Right lobe of liver (tissue), 6 donors: Measurements from ENCODE around the gene CD300LB. TPM values are rescaled to one million over a fixed set of nuclear protein-coding genes. Genes with fewer than 3 reads are reported as not detected.
"Not testable (repeated sequence)": the region's sequence is repeated elsewhere in the genome, so short reads cannot be mapped to it uniquely, and the experiment has no call there.

Source experiments
- ATAC-seq, 4 donors: fragments of 200-7000 bp; cut with Tn5 transposase; one replicate each; pipeline ENCODE4 v1.9.1; 2020; ENCODE audit warnings: mild to moderate bottlenecking in 4 of 4, moderate library complexity in 4 of 4
- DNase-seq, 3 donors: peaks; one replicate each; pipeline ENCODE4 v3.0.0-alpha.2; 2020
- H3K27ac ChIP-seq, 3 donors: fragments of 200-600 bp; one replicate each; pipeline ENCODE4 v1.8.0; 2022
- H3K27me3 ChIP-seq, 2 donors: fragments of 200-600 bp; one replicate each; pipeline ENCODE4 v1.8.0; 2022
- H3K36me3 ChIP-seq, 4 donors: fragments of 200-600 bp; sonication (generic) in 1 of 4; one replicate each; pipeline versions ENCODE4 v1.5.1 to v1.8.0; 2017 to 2022; ENCODE audit warnings: control low read depth in 1 of 4
- H3K4me1 ChIP-seq, 4 donors: fragments of 200-600 bp; sonication (generic) in 1 of 4; one replicate each; pipeline versions ENCODE4 v1.5.1 to v1.8.0; 2017 to 2022; ENCODE audit warnings: control low read depth in 1 of 4
- H3K4me3 ChIP-seq, 3 donors: fragments of 200-600 bp; one replicate each; pipeline ENCODE4 v1.8.0; 2022
- H3K9me3 ChIP-seq, 4 donors: fragments of 200-600 bp; sonication (generic) in 1 of 4; one replicate each; pipeline versions ENCODE4 v1.5.1 to v1.8.0; 2017 to 2022; ENCODE audit warnings: control low read depth in 1 of 4
- POLR2A ChIP-seq: fragments of 450-650 bp; IDR thresholded peaks from one replicate; pipeline ENCODE4 v1.6.1; 2017; ENCODE audit warnings: antibody characterized with exemption, mild to moderate bottlenecking
- whole genome bisulfite sequencing: methylation state at CpG from one replicate; pipeline ENCODE4 v1.1.6; 2018; ENCODE audit warnings: low coverage, low lambda C conversion rate; ENCODE audit not compliant: insufficient coverage; ENCODE audit errors: missing lambda C conversion rate; 5-methylcytosine and 5-hydroxymethylcytosine counted together
- intact Hi-C, 2 donors: fragments of 100-400 bp; cut with DNase I; formaldehyde crosslinking; loops; one replicate each; pipeline versions ENCODE4 v1.11.2 to v1.14.1; 2022
- long read RNA-seq: library from polyadenylated mRNA; unstranded; transcript quantifications from one replicate; pipeline ENCODE4 v2.0.0, GENCODE V29; 2019
- total RNA-seq, 6 experiments: library from RNA; depleted of rRNA in 2 of 6; stranded (reverse); fragments of >200 nt in 2 of 6; fragmentation: NEBNext Ultra II Directional in 3 of 6; extraction: Animal tissue kit (Norgen Biotek cat#: 25700) in 3 of 6; gene quantifications; one replicate each; pipeline versions ENCODE4 v1.1.0 to v1.2.4, GENCODE V29; 2016 to 2023
- TF ChIP-seq, protein P1 (sequence below), 4 donors: fragments of 200-600 bp in 3 of 4; fragments of 450-650 bp in 1 of 4; IDR thresholded peaks; one replicate each; pipeline versions ENCODE4 v1.5.1 to v1.8.0; 2016 to 2022; ENCODE audit warnings: antibody characterized with exemption in 4 of 4, mild to moderate bottlenecking in 2 of 4
- donor health status: DM: no; HTN: yes; CAD: no.
- donor health status: DM: no; HTN: no; CAD: no.
- donor health status: DM: no; HTN: no; CAD: no.
- donor health status: DM: no; HTN: yes; CAD: no.
- donor health status: DM: no; HTN: yes; CAD: no.

The CD300LB gene
- under 1 TPM; 0.07 to 0.33 (median 0.21) TPM for total RNA-seq
- long read RNA-seq = 0 reads

GRCh38 chr17:74531231-74531761 is at the start of gene CD300LB:
CD300LB (minus strand) TSS chr17:74531475; CDS start chr17:74531350, 125 bp downstream.
- no peaks in the 10 kb centered on the region for H3K36me3 ChIP-seq
- no peak within 1 kb of the TSS for H3K27ac ChIP-seq
- TF ChIP-seq, protein P1, sequence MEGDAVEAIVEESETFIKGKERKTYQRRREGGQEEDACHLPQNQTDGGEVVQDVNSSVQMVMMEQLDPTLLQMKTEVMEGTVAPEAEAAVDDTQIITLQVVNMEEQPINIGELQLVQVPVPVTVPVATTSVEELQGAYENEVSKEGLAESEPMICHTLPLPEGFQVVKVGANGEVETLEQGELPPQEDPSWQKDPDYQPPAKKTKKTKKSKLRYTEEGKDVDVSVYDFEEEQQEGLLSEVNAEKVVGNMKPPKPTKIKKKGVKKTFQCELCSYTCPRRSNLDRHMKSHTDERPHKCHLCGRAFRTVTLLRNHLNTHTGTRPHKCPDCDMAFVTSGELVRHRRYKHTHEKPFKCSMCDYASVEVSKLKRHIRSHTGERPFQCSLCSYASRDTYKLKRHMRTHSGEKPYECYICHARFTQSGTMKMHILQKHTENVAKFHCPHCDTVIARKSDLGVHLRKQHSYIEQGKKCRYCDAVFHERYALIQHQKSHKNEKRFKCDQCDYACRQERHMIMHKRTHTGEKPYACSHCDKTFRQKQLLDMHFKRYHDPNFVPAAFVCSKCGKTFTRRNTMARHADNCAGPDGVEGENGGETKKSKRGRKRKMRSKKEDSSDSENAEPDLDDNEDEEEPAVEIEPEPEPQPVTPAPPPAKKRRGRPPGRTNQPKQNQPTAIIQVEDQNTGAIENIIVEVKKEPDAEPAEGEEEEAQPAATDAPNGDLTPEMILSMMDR (IDR thresholded peaks at IDR 0.05) = no peak
- TF ChIP-seq POLR2A = no peak
- no peaks in the 10 kb centered on the region for H3K27me3 ChIP-seq
- intact Hi-C loops = no loop called here
- ATAC-seq = peak in 2 of 4 donors; percentile 19 to 28
- 34% methylated on average over 10 of the region's 10 CpGs for WGBS
- no peaks in the 10 kb centered on the region for H3K9me3 ChIP-seq
- H3K4me3 ChIP-seq = no peak within 1 kb of the TSS
- no peaks in the 10 kb centered on the region for H3K4me1 ChIP-seq
- peak in 1 of 3 donors; percentile 44 for DNase-seq

DNA sequence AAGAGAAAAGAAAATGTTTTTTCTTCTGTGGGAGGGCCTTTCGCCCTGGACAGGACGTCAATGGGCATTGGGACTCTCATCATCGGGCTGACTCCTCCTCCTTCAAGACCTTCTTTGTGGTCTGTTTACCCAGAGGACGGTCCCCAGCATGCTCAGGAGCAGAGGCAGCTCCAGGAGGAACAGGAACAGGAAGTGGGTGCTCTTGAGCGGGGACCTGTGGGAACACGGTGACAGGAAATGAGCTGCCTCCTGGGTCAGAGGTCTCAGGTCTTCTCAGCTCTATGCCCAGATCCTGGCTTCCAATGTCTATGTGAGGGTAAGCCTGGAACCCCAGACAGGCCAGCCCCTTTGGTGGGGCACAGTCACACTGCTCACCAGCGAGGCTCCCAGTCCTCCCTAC is 48.6 kb upstream of the CD300LB start:
- Histone ChIP-seq H3K27ac (no peak overlapping the region), H3K4me1 (no peaks in the 10 kb centered on the region), H3K36me3 (no peaks in the 10 kb centered on the region), H3K27me3 (no peaks in the 10 kb centered on the region), H3K9me3 (no peaks in the 10 kb centered on the region), H3K4me3 (no peak overlapping the region)
- WGBS = 47% methylated on average over 6 of the region's 7 CpGs
- ATAC-seq (peak in 1 of 4 donors; percentile 40), DNase-seq (no peak)
- intact Hi-C loops = no loop called here
- no peak for TF ChIP-seq POLR2A
- TF ChIP-seq, protein P1 (IDR thresholded peaks at IDR 0.05) = no peak

DNA sequence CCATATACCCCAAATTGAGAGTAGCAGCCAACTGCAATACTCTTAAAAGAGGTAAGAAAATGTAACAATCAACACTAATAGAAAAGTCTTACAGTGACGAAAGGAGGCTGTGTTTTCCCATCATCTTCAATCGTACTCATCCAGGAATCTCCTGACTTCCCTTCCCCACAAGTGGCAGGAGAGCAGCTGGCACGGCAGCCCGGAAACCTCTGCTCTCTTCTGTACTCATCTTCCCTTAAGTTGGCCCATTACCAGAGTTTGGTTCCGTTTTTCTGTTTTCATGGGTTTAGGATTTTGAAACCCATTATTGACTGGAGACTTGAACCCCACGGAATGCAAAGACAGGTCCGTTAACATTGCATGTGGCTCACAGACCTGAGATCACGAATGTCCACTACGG is 47.7 kb upstream of the CD300LB start:
- H3K9me3 ChIP-seq = no peaks in the 10 kb centered on the region
- intact Hi-C loops = no loop called here
- TF ChIP-seq, protein P1 (IDR thresholded peaks at IDR 0.05) = no peak
- no peak for TF ChIP-seq POLR2A
- DNase-seq (no peak), ATAC-seq (no peak)
- 42% methylated on average over 8 of the region's 9 CpGs for WGBS
- no peaks in the 10 kb centered on the region for H3K36me3 ChIP-seq
- no peaks in the 10 kb centered on the region for H3K4me1 ChIP-seq
- H3K27me3 ChIP-seq = no peaks in the 10 kb centered on the region
- no peak overlapping the region for H3K27ac ChIP-seq
- no peak overlapping the region for H3K4me3 ChIP-seq

GRCh38 chr17:74574489-74575142 is 43.3 kb upstream of the CD300LB start:
- no peak overlapping the region for H3K4me3 ChIP-seq
- H3K27me3 ChIP-seq = no peaks in the 10 kb centered on the region
- ATAC-seq (no peak), DNase-seq (no peak)
- H3K9me3 ChIP-seq = no peaks in the 10 kb centered on the region
- no peaks in the 10 kb centered on the region for H3K4me1 ChIP-seq
- 43% methylated on average over 4 of the region's 5 CpGs for WGBS
- intact Hi-C loops = no loop called here
- H3K36me3 ChIP-seq = no peaks in the 10 kb centered on the region
- TF ChIP-seq POLR2A = no peak
- TF ChIP-seq, protein P1 (IDR thresholded peaks at IDR 0.05) = no peak
- H3K27ac ChIP-seq = no peak overlapping the region

DNA sequence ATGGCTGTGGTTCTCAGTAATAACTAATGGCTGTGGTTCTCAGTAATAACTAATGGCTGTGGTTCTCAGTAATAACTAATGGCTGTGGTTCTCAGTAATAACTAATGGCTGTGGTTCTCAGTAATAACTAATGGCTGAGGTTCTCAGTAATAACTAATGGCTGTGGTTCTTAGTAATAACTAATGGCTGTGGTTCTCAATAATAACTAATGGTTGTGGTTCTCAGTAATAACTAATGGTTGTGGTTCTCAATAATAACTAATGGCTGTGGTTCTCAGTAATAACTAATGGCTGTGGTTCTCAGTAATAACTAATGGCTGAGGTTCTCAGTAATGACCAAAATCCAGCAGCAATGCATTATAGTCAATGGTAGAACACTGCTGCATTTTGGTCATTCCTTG is 42.4 kb upstream of the CD300LB start:
- ATAC-seq, DNase-seq, intact Hi-C loops, H3K36me3 ChIP-seq, H3K27me3 ChIP-seq, H3K4me1 ChIP-seq, H3K27ac ChIP-seq, H3K9me3 ChIP-seq, H3K4me3 ChIP-seq: not testable (repeated sequence)
